Limb (tissue), 2 donors: Measurements from ENCODE around the gene PPL.
"Not testable (repeated sequence)": the region's sequence is repeated elsewhere in the genome, so short reads cannot be mapped to it uniquely, and the experiment has no call there.

ENCODE experiments used
- DNase-seq, 2 donors: peaks; one replicate each; pipeline ENCODE4 v3.0.0-alpha.2; 2016; ENCODE audit errors: extremely low spot score in 2 of 2

PPL gene

DNA sequence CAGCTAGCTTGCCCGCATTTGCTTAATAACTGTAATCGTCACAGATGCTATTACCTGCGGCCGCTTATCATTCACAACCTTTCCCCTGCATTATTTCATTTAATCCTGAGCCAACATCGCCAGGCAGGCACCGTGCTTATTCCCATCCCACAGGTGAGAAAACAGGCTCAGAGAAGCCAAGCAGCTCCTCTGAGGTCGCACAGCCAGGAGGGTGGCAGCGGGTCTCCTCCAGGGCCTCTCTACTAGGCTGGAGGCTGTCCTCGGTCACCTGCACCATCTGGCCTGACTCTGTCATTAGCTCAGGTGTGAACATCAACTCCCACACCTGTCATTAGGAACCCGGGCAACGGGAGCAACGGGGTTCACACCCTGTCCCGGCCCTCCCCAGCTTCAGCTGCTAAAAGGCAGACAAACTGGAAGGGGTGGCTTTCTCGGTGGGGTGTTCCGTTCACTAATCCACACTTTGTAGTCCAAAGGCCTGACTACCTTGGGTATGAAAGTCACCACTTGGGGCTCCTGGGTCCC, 3.0 kb downstream of the PPL start:
- no peak for DNase-seq

DNA sequence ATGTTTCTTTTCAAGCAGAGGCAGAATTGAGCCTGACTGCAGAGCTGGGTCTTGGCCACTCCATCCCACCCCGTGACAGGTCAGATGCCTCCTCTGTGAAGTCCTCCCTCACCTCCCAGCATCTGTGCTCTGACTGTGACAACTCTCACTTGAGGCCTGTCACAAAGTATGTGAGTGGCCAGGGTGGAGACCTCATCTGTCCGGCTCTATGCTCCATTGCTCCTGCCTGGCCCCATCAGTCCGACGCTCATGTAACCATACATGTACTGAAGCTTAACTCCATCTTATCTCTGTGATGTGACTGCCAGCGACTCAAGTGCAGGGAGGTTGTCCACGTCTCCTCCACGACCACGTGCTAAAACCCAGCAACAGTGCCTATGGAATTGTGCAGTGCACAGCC, 3.5 kb downstream of the PPL start:
- DNase-seq = no peak

DNA sequence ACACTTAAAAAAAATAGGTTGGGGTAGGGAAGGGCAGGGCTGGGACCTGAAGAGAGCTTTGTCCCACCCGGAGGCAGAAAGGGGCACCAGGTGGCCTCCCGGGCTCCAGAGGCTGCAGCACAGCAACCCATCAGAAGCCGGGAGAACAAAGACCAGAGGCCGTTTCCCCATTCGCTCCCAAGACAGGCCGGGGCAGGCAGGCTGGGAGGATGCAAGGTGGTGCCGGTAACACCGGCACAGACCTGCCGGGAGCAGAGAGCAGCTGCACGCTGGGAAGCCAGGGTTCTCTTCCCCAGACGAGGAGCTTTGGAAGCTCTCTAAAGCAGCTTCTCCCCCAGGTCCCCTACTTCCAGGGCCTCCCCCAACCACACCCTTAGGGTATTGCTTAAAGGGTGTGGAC, 5.6 kb downstream of the PPL start:
- DNase-seq = no peak

DNA sequence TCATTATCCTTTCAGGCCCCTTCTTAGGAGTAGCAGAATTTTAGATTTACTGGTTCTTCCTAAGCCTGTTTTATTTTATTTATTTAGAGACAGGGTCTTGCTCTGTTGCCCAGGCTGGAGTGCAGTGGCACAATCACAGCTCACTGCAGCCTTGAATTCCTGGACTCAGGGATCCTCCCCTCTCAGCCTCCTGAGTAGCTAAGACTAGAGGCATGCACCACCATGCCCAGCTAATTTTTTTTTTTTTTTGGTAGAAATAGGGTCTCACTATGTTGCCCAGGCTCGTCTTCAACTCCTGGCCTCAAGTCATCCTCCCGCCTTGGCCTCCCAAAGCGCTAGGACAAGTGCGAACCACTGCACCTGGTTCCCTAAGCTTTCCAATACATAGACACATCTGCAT, 7.3 kb downstream of the PPL start:
- DNase-seq = not testable (repeated sequence)

DNA sequence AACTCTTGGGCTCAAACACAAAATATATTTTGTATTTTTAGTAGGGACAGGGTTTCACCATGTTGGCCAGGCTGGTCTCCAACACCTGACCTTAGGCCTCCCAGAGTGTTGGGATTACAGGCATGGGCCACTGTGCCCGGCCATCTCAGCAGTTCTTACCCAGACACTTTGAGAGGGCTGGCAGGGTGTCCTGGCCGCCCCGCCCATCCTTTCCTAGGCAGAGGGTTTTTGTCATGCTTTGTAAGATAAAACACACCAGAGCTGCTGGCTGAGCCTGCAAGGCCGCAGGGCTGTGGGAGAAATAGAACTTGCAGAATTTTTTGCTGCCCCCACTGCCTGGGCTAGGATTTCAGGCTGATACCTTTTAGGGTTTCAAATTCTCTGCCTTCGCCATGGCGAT, 8.7 kb downstream of the PPL start:
- no peak for DNase-seq

DNA sequence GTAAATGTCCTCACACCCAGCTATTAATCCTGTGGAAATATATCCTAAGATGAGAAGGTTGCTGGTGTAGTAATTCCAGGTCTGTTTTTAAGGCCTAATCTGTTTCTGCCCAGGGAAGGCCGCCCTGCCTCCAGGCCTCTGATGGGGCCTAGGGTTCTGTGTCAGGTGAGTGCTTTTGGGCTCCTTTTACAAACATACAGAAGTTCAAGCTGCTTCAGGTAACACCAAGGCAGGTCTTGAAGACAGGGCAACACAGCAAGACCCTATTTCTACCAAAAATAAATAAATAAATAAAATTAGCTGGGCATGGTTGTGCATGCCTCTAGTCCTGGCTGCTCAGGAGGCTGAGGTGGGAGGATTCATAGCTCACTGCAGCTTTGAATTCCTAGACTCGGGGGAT, 9.3 kb downstream of the PPL start:
- no peak for DNase-seq

DNA sequence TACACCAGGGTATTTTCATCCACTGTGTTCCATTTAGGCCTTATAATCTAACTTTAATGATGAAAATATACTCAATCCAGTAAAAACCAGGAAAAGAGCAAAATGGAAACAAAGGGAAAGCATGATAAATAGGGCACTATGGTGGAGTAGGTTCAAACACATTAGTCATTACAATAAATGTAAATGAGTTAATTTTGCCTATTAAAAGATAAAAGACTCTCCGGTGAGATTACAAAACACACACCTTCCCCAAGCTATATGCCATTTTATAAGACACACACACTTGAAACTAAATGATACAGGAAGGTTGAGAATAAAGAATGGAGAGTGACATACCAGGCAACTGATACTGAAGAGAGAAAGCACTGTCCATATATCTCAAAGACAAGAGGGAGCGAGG, 10.0 kb downstream of the PPL start:
- no peak for DNase-seq

DNA sequence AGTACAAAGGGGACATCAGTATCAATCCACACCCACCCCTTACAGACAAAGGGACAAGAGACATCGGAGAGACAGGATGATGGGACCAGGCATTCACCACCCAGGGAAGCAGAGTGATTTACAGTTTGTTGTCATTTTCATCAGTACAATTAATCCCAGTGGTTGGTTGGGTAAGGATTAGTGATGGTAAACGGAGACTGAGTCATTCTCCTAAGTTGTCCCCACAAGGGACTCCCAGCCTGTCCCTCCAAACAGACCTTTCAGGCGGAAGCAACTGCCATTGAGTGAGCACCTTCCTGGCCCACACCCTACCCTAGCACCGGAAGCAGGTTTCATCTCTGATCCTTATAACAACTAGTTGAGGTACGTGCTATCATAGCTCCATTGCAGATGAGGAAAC, 11.2 kb downstream of the PPL start:
- DNase-seq = no peak

DNA sequence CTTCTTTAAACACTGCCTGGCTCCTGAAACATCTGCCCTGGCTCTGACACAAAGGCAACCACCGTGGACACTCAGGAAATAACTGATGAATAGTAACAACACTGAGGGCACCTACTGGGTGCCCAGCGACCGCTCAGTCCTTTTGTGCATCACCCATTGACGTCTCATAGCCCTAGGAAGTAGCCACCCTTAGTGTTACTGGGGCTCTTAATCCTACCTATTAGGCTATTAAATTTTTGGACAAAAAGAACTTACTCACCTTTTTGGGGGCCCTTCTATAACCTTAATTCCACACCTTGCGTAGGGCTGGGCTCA, 11.7 kb downstream of the PPL start:
- no peak for DNase-seq

DNA sequence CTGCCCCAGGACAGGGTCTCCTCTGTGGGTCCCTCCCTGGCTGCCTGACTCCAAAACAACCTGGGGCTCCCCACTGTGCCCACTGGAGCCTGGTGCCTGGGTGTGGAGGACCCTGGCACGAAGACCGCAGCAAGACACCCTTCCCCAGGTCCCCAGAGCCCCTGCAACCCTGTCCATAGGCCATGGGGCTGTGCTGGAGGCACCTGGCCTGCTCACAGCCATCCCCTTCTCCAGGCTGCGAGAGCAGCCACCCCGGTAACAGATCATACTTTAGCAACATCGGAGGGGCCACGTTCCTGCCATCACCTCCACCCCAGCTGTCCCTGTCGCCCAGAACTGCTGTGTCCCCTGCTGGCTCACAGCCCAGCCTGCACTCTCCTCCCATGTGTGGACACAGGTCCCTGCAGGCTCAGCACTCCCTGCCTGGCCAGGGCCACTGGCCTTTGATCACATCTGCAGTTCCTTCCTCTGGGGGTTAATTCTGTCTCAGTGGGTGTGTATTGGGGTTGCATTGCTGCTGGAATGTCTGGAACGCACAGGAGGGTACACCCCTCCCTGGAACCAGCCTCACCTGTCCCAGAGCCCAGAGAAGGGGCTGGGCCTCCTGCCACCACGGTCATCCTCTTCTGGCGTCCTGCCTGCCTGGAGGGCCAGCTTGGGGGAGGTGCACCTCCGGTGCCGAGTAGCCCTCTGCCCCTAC, 12.2 kb downstream of the PPL start:
- no peak for DNase-seq

DNA sequence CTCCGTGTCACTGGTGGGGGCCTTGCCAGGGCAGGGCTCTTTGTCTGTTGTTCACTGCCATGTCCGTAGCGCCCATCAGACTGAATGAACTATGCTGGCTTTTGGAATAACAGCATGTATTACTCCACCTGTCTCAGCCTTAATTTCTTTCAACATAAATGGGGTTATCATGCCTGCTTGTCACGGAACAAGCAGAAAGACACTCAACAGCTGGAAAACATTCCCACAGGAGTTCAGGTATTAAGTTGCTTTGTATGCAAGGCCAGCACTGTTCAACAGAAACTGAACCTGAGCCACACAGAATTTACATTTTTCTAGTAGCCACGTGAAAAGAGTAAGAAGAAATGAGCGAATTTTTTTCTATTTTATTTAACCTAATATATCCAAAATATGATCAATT, 13.1 kb downstream of the PPL start:
- DNase-seq = no peak

DNA sequence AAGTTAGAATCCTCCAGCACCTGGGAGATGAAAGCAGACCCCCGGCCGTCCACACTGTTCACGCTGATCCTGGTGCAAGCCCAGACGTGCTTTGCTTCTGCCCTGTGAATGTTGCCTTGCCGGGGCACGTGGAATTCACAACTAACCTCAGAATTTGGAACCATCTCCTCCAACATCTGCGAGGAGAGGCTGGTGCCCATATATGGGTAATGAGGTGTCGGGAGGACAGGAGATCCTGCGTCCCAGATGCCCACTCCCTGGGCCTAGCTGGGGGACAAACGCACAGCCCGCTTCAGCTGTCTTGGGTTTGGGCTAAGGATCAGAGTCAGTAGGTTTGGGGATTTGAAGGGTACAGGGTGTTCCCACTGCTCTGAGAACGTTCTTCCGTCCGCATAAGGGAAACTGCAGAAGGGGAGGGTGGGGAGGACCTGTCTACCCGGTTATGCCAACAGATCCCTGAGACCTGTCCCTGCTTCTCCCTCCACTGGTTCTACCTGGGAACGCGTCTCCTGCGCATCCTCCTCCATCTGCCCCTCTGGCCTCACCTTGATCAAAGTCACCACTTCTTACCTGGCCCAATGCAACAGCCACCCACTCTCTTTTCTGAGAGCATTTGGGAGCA, 14.1 kb downstream of the PPL start:
- no peak for DNase-seq

DNA sequence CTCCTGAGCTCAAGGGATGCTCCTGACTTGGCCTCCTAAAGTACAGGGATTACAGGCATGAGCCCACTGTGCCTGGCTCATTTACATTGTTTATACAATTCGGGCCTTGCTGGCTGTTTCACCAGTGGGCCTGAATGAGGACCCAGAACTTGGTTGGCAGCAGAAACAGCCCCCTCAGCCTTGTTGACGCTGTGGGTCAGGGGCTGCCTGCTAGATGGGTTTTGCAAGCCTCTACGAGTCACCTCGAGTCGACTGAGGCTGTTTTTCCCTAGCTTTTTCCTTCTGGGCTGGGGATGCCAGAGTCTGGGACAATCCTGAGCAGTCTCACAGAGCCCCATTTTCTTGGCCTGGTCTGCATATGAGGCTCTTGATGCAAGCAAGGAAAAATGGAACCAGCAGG, 16.1 kb downstream of the PPL start:
- no peak for DNase-seq

DNA sequence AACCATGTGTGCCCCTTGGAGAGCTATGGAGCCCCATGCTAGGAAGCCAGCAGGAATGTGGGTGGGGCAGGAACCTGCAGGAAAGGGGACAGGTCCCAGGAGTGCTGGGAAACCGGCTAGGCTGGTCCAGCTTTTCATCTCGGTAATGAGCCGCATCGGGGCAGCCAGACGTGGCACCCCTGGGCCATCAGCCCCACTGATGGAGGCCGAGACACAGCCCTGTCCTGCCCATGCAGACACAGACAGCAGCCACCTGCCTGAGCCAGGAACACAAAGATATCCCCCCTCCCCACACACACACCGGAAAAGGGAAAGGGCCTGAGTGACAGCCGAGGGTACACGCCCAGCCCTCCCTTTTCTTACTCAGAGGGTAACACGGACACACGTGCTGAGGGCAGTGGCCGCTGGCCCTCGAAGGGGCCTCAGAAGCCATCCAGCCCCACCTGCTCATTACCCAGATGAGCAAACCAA, 18.1 kb downstream of the PPL start:
- DNase-seq = no peak

DNA sequence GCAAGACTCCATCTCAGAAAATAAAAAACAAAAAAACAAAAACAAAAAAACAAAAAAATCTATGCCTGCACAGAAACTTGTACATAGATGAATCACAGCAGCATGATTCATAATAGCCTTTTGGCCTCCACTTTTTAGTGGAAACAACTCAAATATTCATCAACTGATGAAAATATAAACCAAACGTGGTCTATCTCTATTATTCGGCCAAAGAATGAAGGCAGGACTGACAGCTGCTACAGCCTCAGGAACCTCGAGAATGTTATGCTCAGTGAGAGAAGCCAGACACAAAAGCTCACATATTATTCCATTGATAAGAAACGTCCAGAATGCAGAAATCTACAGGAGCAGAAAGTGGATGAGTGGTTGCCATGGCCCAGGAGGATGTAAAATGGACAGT, 19.8 kb downstream of the PPL start:
- DNase-seq = no peak

DNA sequence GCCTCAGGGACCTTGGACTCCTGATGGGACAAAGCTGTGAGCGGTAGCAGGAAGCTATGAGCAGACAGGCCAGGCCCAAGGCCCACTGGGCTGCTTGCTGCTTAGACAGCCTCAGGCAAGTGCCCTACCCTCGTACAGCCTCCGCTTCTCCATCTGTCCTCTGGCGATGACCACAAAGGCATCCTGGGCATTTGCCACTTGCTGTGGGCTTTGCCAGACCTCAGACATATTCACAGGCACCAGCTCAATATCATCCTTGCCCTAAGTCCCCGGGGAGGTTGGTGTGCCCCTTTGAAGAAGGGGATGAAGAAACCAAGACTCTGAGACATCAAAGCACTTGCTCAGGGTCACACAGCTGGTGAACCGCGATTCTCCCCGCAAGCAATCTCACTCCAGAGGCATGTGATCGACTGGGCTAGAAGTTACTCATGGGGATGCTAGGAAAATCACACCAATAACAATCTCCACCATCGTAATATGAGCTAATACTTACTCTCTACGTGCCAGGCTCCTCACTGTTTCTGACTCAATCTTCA, 21.7 kb downstream of the PPL start:
- no peak for DNase-seq

DNA sequence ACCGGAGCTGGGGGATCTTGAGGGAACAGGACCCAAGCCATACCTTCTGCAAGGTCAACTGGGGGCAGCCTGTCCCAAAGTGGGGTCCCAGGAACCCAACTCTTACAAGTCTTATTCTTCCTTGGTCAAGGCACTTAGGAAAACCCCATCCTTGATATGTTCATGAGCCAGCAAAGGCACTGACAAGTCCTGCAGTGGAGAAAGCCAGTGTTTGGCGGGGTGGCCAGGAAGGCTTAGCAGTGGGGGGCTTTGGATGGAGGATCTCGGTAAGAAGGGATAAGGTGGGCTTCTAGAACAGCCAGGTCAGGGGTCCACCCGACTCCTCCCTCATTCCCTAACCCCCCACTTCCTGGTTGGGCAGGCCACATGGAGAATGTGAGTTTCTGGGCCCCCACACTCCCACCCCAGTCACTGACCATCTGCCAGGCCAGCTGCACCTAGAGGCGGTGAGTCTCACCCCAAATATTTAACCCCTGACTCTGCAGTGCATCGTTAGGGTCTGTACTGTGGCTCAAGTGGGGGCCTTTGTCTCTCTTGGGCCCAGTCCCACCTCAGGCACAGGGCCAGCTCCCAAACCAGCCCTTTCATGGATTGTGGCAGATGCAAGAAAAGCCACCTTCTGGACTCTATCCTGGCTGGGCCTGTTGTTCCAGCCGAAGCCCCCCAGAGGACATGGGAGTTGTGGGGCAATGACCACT, 22.3 kb downstream of the PPL start:
- DNase-seq = no peak

DNA sequence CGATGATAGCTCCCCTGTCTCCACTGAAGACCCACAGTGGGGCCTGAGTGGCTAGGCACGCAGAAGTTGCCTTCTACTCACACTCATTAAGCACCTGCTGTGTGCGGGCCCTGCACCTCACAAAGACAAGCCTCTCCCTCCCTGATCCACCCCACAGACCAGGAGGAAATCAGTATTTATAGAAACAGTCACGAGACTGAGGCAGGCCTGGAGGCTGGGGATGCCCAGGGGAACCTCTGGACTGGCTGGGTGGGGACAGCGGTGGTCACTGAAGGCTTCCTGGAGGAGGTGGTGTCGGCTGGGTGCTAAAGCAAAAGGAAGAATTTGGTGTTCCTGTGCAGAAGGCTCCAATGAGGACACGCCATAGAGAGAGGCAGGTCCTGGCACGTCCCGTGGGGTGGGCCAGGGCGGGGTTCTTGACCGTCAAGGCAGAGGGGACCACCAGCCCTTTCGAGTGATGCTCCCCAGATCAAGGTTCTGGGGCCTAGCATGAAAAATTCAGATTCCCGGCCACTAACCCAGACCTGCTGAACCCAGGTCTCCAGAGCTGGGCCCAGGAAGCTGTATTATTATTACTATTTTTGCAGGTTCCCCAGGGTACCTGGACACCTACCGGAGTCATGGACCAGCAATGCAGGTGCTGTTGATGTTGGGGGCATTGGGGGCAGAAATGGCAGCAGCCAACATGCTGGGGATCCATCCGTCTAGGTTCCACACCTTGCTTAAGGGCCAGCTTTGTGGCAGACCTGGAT, 23.0 kb downstream of the PPL start:
- DNase-seq = no peak

DNA sequence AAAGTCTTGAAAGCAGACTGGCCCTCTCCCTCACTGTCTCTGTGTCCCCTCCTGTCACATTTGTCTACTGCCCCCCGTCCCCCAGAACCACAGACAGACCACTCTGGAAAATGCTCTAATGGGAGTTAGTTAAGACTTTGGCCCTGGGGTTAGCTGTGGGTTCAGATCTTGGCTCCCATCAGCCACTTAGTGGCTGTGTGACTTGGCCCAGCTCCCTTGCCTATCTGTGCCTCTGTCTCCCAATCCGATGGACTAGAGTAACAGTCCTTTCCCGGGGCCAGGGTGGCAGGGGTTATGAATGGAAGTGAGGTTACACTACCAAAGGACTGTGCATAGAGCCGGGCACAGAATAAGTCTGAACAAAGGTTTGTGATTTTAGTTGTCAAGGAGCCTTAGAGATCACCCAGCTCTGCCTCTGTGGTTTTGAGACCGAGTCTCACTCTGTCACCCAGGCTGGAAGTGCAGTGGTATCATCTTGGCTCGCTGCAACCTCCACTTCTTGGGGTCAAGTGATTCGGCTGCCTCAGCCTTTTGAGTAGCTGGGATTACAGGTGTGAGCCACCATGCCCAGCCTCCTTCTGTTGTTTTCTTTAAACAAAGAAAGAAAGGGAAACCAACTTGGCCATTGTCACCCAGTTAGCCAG, 23.7 kb downstream of the PPL start:
- no peak for DNase-seq

DNA sequence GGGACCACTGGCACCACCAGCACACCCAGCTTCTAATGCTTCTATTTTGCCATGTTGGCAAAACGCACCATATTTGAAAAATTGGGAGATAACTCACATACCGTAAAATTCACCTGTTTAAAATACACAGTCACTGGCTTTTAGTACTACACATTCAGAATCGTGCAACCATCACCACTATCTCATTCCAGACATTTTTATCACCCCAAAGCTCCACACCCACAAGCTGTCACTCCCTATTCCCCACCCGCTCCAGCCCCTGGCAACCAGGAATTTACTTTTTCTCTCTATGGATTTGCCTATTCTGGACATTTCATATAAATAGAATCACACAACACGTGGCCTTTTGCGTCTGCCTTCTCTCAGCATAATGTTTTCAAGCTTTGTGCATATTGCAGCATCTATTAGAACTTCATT, 25.0 kb downstream of the PPL start:
- no peak for DNase-seq

DNA sequence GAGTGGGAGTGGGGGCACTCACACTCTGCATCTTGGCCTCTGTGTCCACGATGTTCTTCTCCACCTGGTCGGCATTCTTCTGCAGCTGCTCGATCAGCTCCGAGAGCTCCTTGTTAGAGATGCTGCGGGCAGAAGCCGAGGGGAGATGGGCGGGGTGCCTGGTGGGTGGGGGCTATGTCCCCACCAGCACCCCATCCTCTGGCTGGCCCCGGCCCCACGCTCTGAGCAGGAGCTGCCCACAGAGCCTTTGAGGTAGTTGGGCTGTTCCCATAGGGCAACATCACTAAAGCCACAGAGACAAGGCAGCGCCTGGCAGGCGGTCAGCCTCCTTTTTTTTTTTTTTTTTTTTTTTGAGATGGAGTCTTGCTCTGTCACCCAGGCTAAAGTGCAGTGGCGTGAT, 26.1 kb downstream of the PPL start:
- DNase-seq = no peak
